SK-N-SH treated with all-trans-retinoic acid at 6 μM for 48 hours (cell line): ENCODE results near the gene UTS2.

Experiments used
- ATAC-seq: fragments of 200-7000 bp; cut with Tn5 transposase; 3 replicates; pipeline ENCODE4 v1.9.1; 2020; ENCODE audit warnings: mild to moderate bottlenecking, moderate library complexity
- ARNTL ChIP-seq: fragments of 450-650 bp; formaldehyde crosslinking; IDR thresholded peaks from 2 replicates; pipeline ENCODE4 v1.5.0; 2020; ENCODE audit warnings: low read depth, mild to moderate bottlenecking, moderate library complexity, borderline replicate concordance
- BACH2 ChIP-seq: fragments of 250-450 bp; sonication (Bioruptor Pico); IDR thresholded peaks from 2 replicates; pipeline ENCODE4 v1.9.0; 2021; ENCODE audit warnings: mild to moderate bottlenecking, borderline replicate concordance
- CREB5 ChIP-seq: fragments of 250-450 bp; sonication (Bioruptor Pico); IDR thresholded peaks from 2 replicates; pipeline ENCODE4 v1.5.1; 2020; ENCODE audit warnings: low read depth, mild to moderate bottlenecking, moderate library complexity
- CSDC2 ChIP-seq: fragments of 250-450 bp; sonication (Bioruptor Pico); IDR thresholded peaks from 2 replicates; pipeline ENCODE4 v1.5.0; 2020; ENCODE audit warnings: mild to moderate bottlenecking, moderate library complexity
- CSRNP3 ChIP-seq: fragments of 250-450 bp; sonication (Bioruptor Pico); IDR thresholded peaks from 2 replicates; pipeline ENCODE4 v1.5.1; 2021; ENCODE audit warnings: mild to moderate bottlenecking, moderate library complexity
- ESRRG ChIP-seq: fragments of 250-450 bp; sonication (Bioruptor Pico); IDR thresholded peaks from 2 replicates; pipeline ENCODE4 v1.6.1; 2021; ENCODE audit warnings: mild to moderate bottlenecking
- GLIS3 ChIP-seq: fragments of 250-450 bp; sonication (Bioruptor Pico); IDR thresholded peaks from 2 replicates; pipeline ENCODE4 v1.5.0; 2020; ENCODE audit warnings: mild to moderate bottlenecking, moderate library complexity
- ISL1 ChIP-seq: fragments of 250-450 bp; sonication (Bioruptor Pico); IDR thresholded peaks from 2 replicates; pipeline ENCODE4 v2.1.2; 2022; ENCODE audit warnings: mild to moderate bottlenecking, moderate library complexity
- OSR1 ChIP-seq: fragments of 250-450 bp; sonication (Bioruptor Pico); IDR thresholded peaks from 2 replicates; pipeline ENCODE4 v1.8.0; 2022; ENCODE audit warnings: moderate library complexity, mild to moderate bottlenecking, inconsistent platforms
- PATZ1 ChIP-seq: fragments of 250-450 bp; sonication (Bioruptor Pico); IDR thresholded peaks from 2 replicates; pipeline ENCODE4 v1.8.0; 2020; ENCODE audit warnings: mild to moderate bottlenecking, moderate library complexity, borderline replicate concordance
- POU6F1 ChIP-seq: fragments of 250-450 bp; sonication (Bioruptor Pico); IDR thresholded peaks from 2 replicates; pipeline ENCODE4 v1.8.0; 2021; ENCODE audit warnings: low read depth, mild to moderate bottlenecking, moderate library complexity, borderline replicate concordance
- RARB ChIP-seq: fragments of 250-450 bp; sonication (Bioruptor Pico); IDR thresholded peaks from 2 replicates; pipeline ENCODE4 v1.8.0; 2021; ENCODE audit warnings: mild to moderate bottlenecking, moderate library complexity
- SNAI2 ChIP-seq: fragments of 250-450 bp; sonication (Bioruptor Pico); IDR thresholded peaks from 2 replicates; pipeline ENCODE4 v1.5.0; 2020; ENCODE audit warnings: mild to moderate bottlenecking, moderate library complexity
- TCF4 ChIP-seq: fragments of 250-450 bp; sonication (Bioruptor Pico); IDR thresholded peaks from 2 replicates; pipeline ENCODE4 v1.8.0; 2021; ENCODE audit warnings: mild to moderate bottlenecking, moderate library complexity, borderline replicate concordance
- TOX ChIP-seq: fragments of 250-450 bp; sonication (Bioruptor Pico); IDR thresholded peaks from 2 replicates; pipeline ENCODE4 v1.8.0; 2021; ENCODE audit warnings: mild to moderate bottlenecking, moderate library complexity, borderline replicate concordance
- TSHZ2 ChIP-seq: fragments of 250-450 bp; sonication (Bioruptor Pico); IDR thresholded peaks from 2 replicates; pipeline ENCODE4 v1.5.0; 2020; ENCODE audit warnings: mild to moderate bottlenecking, moderate library complexity
- ZFP30 ChIP-seq: fragments of 450-650 bp; formaldehyde crosslinking; IDR thresholded peaks from 2 replicates; pipeline ENCODE4 v1.5.0; 2022; ENCODE audit warnings: mild to moderate bottlenecking, moderate library complexity
- ZNF565 ChIP-seq: fragments of 450-650 bp; formaldehyde crosslinking; conservative IDR thresholded peaks from 2 replicates; pipeline ENCODE4 v1.5.0; 2020; ENCODE audit warnings: low read depth, mild to moderate bottlenecking, moderate library complexity
- ZNF70 ChIP-seq: fragments of 450-650 bp; formaldehyde crosslinking; IDR thresholded peaks from 2 replicates; pipeline ENCODE4 v1.5.0; 2020; ENCODE audit warnings: mild to moderate bottlenecking, moderate library complexity
- ZNF8 ChIP-seq: fragments of 450-650 bp; formaldehyde crosslinking; IDR thresholded peaks from 2 replicates; pipeline ENCODE4 v1.5.0; 2020; ENCODE audit warnings: mild to moderate bottlenecking, moderate library complexity

UTS2 gene

GRCh38 chr1:7861452-7861851 lies 8.6 kb upstream of the UTS2 start:
- no peak for ATAC-seq
- TF ChIP-seq TCF4 (CRISPR knock-in tag) (no peak), TSHZ2 (no peak), TOX (CRISPR knock-in tag) (no peak), CREB5 (no peak), ZNF565 (CRISPR knock-in tag) (no peak), ESRRG (CRISPR knock-in tag) (no peak), ZFP30 (CRISPR knock-in tag) (no peak), RARB (CRISPR knock-in tag) (no peak), CSDC2 (CRISPR knock-in tag) (no peak), ZNF70 (no peak), OSR1 (CRISPR knock-in tag) (no peak)

GRCh38 chr1:7860130-7860529 lies 7.3 kb upstream of the UTS2 start:
- TF ChIP-seq TOX (CRISPR knock-in tag) (no peak), ZNF70 (no peak), ZNF8 (CRISPR knock-in tag) (no peak), RARB (CRISPR knock-in tag) (no peak), CSRNP3 (CRISPR knock-in tag) (no peak), CSDC2 (CRISPR knock-in tag) (no peak)
- ATAC-seq: no peak

- no peak for ATAC-seq
- no peak for TF ChIP-seq ARNTL (CRISPR knock-in tag)
- no peak for TF ChIP-seq ZNF565 (CRISPR knock-in tag)
- TF ChIP-seq BACH2 (CRISPR knock-in tag): no peak
- no peak for TF ChIP-seq SNAI2 (CRISPR knock-in tag)
- TF ChIP-seq TOX (CRISPR knock-in tag): no peak
- TF ChIP-seq GLIS3 (CRISPR knock-in tag): no peak
- TF ChIP-seq RARB (CRISPR knock-in tag): no peak
- TF ChIP-seq PATZ1 (CRISPR knock-in tag): no peak
- no peak for TF ChIP-seq ISL1 (CRISPR knock-in tag)
- no peak for TF ChIP-seq POU6F1 (CRISPR knock-in tag)
- no peak for TF ChIP-seq ESRRG (CRISPR knock-in tag)
- TF ChIP-seq TSHZ2: no peak
These were observed 6.5 kb upstream of the UTS2 start for GRCh38 chr1:7859406-7859805.
